AG08396 (cell line): ENCODE measurements around the gene HSF5.

Source experiments
- DNase-seq: peaks from one replicate; pipeline ENCODE4 v3.0.0; 2012; ENCODE audit warnings: low spot score, mixed read lengths

HSF5 gene

DNA sequence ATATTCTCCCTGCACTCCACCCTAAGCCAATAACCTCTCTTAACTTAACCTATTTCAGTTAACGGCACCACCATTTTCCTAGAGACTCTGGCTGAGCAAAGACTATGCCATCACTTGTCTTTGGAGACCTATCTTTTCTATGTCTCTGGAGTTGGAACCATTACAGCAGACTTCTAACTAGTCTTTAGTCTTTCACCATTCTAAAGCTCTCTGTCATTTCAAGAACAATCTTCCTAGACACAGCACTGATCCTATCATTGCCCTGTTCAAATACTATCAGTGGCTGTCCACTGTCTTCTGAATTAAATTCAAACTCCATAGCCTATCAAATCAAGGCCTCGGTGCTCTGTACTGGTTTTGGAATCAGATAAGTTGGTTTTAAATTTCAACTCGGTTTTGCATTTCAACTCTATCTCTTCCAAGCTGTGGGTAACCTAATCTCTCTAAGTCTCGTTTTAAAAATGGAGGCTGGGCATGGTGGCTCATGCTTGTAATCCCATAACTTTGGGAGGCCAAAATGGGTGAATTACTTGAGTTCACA lies 102.8 kb downstream of the HSF5 start:
- DNase-seq = no peak

DNA sequence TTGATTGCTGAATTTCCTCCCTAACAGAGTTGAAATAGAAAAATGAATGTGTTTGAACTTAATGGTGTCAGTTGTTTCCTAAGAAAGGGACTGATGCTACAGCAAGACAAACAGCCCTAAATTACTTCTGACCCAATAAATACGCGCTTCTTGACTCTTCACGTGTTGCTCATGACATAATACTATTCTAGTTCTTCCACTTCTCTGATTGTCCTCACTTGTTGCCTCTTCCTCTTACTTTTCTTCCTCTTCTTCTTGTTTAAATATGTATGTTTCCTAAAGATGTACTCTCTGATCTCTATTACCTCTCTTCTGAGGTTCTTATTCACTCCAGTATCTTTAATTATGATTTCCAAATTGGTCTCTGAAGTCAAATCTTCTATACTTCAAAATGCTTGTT lies 103.3 kb downstream of the HSF5 start:
- no peak for DNase-seq

DNA sequence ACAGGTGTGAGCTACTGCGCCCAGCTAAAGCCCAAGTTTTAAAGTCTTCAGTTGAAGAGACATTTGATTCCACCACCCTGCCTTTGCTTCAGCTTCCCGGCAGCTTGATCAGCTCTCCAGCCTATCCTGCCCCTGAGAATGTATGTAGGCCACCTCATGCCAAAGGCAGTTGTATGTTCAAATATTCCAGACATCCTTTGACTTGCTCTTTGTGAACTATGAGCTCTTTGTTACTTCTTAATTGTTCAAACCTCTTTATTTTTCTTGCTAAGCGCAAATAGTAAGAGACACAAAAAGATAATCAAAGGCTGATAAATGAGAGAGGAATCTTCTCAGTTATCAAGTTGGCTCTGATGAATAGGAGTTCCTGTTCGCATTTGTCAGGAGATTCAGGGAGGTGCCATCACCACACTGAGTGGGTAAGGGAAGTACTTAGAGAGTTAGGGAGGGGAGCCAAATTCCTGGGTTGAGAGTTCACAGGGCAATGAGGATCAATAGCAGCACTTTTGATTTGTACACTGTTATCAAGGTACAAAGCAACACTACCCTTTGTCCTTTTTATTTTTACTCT lies 104.2 kb downstream of the HSF5 start:
- DNase-seq = no peak

DNA sequence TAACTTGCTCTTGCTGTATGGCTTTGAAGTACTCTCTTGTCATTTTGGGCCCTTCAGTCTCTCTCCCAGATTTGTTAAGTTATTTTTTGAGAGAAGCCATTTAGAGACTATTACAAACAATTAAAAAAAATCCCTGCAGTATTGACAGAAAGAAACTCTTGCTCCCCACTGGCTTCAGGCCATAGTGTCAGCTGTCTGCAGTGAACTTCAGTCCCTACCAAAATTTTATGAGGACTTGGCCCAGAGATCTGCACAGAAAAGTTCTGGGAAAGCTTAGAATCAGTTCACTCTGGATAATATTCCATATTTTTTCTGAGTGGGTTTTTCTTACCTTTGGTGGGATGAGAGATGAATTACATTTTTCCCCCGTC lies 105.4 kb downstream of the HSF5 start:
- no peak for DNase-seq

DNA sequence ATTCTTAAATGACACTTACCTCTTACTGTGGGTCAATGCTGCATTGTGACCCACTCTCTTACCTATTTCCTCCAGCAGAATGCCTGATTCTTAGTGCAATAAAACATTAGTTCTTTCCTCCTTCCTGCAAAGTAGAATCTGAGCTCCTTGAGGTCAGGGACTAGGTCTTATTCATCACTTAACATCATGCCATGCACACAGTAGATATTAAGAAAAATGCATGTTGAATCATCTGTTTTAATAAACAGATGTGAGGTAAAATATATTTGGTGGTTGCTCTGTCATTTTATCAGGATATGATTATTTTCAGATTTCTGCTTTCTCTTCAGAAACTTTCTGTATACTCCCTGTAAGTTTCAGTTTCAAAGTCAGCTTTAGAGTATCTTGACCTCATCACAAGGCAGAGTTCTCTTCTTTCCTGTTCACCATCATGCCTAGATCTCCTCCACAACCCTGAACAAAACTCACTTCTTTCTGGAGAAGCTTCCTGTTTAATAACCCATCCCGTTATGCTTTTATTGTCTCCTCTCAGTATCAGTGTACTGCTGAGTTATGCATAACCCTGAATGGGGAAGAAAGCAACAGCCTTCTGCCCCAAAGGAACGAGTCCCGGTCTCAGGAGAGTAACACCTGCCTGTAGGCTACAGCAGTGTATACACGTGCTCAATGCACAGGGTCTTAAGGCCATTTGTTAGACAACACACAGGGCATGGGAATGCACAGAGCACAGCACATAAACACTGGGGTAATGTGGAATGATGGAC lies 105.9 kb downstream of the HSF5 start:
- no peak for DNase-seq

DNA sequence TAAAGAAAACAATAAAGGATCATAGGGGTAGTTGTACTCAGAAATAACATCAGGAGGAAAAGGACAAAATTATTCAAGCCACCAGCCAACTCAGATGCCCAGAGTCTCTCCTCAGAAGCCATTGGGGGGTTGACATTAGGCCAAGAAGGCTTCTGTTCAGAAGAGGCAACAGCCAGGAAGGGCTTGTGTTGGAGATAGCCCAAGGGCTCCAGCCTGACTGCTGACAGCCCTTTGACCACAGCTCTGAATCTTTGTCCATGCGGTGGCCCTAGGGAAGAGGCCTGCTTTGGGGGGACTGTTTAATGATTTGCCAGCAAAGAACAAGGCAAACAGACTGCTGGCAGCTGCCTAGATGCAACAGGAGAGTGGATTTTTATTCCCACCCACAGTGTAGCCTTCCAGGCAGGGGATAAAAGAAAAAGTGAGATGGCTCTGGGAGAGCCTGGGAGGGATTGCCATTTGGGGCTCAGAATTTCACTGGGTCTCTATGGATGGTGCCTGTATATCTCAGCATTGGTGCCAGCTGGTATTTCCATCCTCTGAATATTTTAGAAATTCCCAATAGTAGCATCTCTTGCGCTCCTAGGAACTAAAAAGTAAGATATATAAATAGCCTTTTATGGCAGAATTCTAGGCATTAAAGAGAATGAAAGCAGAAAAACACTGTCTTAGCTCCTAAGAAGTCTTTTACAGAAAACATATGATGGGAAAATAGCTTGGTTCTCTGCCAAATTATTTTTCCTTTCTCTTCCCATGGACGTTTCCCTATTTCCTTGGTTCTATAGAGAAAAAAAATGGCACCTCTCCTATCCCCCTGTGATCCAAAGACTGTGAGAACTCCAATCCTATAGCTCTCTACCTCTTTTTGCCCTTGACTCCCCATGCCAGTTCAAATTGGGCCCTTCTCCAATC lies 106.8 kb downstream of the HSF5 start:
- DNase-seq = no peak

DNA sequence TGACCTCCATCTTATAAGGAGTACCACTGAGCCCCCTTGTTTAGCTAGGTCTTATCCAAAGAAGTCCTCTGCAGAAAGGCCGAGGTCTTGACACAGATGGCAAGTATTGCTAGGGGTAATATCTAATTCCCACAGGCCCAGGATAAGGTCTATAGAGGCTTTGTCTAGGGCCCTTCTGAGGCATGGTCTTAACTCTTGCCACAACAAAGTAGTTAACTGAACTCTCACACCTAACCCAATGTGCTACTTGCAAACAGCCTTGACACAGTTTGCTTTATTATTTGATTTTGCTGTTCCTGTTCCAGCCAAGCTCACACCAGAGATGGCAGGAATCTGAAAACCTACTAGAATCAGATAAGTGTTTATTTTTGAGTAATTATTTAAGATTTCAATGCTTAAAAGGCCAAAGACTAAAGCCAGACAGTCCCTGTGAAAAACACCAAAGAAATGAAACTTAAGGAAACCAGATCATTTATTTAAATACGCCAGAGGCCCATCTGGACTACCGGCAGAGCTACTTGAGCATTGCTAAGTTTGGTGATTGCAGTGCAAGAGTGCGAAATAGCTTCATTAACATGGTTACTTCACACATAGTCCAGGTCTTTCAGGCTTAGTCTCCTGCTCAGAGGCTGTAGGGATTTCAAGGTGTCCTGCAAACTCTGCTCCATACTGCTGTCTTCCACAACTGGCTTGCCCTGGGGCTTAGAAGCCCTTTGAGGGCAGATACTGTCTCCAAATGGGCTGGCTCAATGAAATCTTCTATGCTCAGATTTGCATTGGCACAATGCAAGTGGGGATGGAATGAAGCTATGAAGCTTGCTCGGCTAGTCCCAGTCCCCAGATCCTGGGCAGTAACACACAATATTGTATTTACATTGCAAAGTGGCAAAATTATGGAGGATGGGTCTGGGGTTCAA lies 107.7 kb downstream of the HSF5 start:
- no peak for DNase-seq

DNA sequence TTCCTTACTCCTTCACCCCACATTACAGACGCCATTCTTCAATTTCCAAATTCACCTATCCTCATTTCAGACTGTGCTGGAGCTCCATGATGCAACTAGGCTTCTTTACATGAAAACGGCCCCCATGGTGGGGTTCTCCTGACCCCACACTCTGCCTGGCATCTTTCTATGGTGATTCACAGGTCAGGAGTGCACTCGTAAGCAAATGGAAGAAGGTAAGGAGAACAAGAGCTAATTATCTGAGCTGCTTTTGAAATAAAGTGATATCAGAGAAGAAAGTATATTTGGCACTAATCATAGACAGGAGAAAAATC lies 108.7 kb downstream of the HSF5 start:
- no peak for DNase-seq

DNA sequence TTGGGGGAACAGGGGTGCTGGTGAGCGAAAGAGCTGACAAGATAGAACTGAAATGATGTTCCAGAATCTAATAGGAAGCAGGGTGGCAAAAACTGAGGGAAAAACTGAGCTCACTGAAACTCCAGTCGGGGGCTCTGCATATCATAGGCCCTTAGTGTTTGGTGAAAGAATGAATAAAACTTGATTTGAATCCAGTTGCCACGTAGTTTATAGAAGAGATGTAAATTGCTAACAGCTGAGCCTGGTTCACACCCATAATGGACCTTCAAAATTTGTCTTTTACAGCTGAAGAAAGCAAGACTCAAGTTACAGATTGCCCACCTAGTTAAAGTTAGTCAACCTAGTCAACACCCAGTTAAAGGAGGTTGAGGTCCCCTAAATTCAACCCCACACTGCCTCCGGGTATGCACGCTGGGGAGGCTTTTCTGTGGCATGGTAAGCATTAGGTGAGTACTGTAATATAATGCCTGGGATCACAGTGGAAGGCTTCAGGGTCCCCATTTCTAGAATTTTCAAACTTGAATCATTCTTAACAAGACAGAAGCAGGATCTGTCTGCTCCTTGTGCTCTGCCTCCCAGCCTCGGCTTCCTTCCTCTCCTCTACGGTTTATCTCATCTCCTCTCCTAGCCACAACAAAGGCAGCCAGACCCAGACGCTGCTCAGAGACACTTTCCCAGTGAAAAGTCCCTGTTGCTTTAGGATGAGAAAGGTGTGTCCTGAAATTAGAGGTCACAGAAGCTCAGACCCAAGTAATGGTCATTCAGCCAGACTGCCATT lies 109.3 kb downstream of the HSF5 start:
- DNase-seq = no peak

DNA sequence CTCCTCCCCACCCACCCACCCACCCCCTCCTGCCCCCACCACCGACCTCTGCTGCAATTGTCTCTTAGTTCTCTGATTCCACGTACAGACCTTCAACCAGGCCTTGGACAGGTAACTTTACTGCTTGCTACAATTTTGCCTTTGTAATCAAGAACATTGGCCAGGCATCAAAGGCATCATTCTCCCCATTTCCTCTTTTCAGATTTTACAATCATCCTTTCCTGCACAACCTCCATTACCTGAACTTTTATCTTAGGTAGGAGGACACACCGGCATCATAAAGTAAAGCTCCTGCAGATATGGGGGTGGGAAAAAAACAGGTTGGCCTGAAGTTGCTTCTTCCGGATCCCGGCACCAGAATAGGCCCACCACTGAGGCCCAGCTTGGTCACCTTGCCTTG lies 110.5 kb downstream of the HSF5 start:
- DNase-seq = no peak

DNA sequence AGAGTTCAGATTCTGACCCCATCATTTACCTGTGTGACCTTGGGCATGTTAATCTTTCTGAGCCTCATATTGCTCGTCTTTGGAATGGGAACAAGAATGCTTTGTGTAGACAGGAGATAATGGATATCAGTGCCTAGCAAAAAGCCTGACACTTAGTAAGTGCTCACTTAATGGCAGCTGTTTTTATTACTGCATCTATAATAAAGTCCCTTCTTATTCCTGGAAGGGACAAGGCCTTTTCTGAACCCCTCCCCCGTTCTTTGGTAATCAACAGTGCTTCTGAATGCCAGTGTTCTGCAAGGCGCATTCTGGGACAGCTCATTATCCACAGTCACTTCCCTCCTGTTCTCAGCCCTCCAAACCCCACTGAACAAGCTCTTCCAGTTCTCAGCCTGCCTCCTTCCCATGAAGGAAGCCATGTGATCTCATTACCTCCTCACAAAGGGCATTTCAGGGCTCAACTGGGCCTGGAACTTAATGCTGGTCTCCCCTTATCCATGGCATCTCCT lies 111.1 kb downstream of the HSF5 start:
- no peak for DNase-seq

DNA sequence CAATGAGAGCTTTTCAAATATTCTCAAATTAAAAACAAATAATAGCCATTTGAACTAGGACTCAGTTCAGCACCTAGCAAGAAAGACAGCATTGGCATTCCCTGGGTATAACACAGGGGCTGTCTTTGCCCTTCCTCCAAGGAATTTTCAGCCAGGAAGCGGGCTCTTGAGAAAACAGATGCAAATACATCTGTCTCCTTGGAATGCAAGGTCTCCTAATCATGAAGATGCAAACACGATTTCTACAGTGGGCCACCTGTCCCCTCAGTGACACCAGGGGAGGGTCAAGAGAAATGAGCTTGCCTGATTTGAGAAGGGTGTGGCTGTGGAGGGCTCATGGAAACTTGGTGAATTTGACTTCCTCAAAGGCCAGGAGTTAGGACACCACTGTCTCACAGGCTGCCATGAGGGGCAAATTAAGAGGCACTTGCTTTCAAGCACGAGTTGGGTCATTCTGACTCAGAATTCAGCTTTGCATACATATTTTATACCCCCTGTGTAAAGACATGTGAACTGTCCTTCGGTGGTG lies 111.7 kb downstream of the HSF5 start:
- no peak for DNase-seq

DNA sequence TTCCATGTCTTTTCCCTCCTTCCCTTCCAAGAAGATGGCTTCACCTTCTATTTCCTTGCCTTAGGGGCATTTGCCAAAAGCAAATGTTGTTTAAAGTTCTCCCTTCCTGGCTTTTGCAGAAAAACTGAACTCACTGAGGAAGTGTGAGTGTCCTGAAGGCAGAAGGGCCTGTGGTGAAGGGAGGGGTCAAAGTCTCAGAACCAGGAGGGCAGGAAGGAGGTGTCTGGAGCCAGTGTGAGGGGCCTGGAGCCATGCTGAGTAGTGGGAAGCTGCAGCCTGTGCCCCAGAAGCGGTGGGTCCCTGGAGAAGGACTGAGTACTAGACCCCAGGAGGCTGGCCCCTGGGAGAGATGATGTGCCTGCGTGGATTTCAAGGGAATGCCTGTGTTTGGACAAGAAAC lies 112.4 kb downstream of the HSF5 start:
- DNase-seq = no peak

DNA sequence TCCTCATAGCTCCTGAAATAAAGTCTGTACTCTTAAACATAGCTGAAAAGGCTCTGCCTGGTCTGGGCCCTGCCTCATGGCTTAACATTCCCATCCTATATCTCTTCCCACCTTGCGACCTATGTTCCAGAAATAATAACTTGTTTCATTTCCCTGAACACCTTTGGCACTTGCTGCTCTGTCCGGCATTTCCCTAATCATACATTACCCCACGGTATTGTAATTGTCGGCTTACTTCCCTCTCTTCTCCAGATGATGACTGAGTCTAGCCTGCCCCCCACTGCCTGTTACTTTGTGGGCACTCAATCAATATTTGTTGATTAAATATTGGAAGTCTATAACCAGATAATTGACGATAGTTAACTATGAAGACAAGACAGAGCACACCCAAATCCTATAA lies 113.0 kb downstream of the HSF5 start:
- DNase-seq = no peak

DNA sequence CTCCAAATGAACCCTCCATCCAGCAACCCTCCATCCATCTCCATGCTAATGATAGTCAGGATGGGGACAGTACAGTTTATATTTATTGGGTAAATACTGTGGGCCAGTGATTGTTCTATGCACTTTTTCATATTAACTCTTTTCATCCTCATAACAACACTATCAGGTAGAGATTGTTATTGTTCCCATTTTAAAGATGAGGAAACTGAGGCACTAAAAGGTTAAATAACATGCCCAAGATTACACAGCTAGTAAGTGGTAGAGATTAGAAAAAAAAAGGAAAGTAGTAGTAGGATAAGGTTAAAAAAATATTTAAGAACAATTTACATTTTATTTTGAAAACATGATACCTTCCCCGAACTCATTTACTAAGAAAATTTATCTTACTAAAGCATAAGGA lies 114.3 kb downstream of the HSF5 start:
- no peak for DNase-seq

DNA sequence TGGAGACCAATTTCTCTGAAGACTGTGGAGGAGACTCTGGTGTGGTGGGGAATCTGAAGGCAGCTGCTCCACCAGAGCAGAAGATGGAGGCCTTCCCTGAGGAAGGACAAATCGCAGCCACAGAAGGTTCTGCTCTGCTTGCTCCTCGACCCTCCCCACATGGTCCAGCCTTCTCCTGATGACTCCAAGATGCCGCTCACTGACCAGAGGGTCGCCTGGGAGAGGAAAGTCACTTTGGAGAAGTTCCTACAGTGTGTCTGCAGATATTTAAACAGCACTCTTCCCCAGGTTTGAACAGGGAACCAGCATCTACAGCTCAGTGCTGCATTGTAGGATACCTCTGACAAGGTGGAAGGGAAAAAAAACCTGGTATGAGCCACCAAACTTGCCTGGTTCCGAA lies 115.2 kb downstream of the HSF5 start:
- no peak for DNase-seq

DNA sequence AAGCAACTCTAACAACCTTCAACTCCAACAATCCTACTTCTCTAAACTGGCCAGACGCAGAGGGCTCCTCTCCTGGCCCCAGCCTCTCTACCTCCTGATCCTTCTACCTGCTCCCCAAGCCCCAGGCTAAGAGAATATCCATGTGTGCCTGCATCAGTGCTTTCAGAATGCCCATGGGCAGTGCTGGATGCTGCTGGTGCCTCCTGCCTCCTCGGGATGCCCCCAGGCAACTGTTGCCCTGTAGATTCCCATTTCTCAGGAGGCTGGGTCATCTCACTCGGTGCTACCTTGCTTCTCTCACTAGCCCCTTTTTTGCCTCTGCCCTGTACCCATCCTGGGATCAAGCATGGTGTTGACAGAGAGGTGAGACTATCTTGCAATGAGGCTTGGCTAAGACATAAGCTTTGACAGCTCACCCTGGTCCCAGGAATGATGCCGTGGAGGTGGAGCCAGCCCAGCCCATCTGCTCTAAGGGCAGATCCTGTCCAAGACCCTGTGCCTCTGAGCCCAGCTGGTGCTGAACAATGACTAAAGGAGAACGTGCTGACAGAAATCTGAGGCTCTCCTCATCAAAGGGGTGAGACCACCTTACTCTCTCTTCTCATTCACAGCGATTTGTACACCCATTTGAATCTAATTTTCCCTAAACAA lies 116.8 kb downstream of the HSF5 start:
- no peak for DNase-seq

DNA sequence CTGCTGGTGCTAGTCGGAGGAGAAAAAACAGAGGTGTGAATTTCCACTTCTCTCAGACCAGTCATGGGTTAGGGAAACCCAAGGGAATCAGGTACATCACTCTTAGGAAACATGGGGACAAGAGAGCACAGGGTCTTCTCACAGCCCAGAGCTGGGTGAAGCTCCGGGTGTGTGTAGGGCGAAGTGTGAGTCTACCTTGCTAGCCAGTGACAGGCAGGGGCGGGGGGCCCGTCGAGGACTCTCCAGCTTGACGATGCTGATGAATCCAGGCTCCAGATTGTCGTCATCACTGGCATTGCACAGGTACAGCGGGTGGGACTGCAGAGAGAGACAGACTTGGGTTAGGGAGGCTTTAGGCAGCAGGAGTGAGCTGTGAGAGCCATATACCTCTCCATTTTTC lies 117.5 kb downstream of the HSF5 start:
- no peak for DNase-seq

DNA sequence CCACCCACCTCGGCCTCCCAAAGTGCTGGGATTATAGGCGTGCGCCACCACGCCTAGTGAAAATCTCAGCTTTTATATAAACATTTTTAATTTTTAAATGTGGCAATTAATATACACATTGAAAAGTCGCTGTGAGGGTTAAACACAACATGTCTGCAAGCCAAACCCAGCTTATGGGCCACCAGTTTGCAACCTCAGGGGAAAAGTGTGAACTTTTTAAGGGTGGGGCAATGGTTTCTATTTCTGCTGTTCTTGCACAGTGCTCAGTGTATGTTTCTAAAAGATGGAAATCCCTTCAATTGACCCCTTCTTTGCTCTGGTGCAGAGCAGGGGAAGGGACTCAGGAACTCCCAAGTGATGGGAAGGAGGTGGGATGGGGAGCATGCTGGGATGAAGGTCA lies 117.9 kb downstream of the HSF5 start:
- no peak for DNase-seq
